H1 (cell line): ENCODE measurements around the gene ADCY6. TPM values are rescaled to one million over a fixed set of nuclear protein-coding genes. Genes with fewer than 3 reads are reported as not detected.

Source experiments
- CTCF ChIA-PET: fragments of 300-600 bp; sonication (Branson Sonifier 250); formaldehyde crosslinking; loops from one replicate; lab custom pipeline; 2021; ENCODE audit not compliant: partially characterized antibody; lab: Charles Lee
- POLR2A ChIA-PET: fragments of 300-600 bp; sonication (Branson Sonifier 250); formaldehyde crosslinking; loops from one replicate; lab custom pipeline; 2021; ENCODE audit warnings: inconsistent platforms; ENCODE audit not compliant: partially characterized antibody; lab: Charles Lee
- DNase-seq, 2 experiments: peaks; one replicate each; pipeline versions ENCODE4 v3.0.0 to v3.0.0-alpha.2; 2010 to 2022; ENCODE audit warnings: low spot score in 2 of 2, low read depth in 1 of 2, mixed read lengths in 1 of 2
- FAIRE-seq: peaks from 2 replicates; lab custom pipeline; 2011; peaks lifted over from hg19 to GRCh38; lab: Jason Lieb, UNC
- H2AFZ ChIP-seq: 2 replicates; pipeline ENCODE4 v1.8.1; 2012; ENCODE audit warnings: low read length, inconsistent platforms
- H2AK5ac ChIP-seq: 2 replicates; pipeline ENCODE4 v1.6.1; 2013; ENCODE audit warnings: low read depth, low read length
- H2BK120ac ChIP-seq: replicated peaks from 2 replicates; pipeline ENCODE3; 2013; ENCODE audit warnings: low read depth, low read length, inconsistent platforms
- H2BK12ac ChIP-seq: 2 replicates; pipeline ENCODE4 v1.6.1; 2013; ENCODE audit warnings: low read depth, low read length
- H2BK15ac ChIP-seq: 2 replicates; pipeline ENCODE4 v1.6.1; 2013; ENCODE audit warnings: low read length
- H2BK20ac ChIP-seq: 2 replicates; pipeline ENCODE4 v1.6.1; 2013; ENCODE audit warnings: low read length
- H2BK5ac ChIP-seq: 2 replicates; pipeline ENCODE4 v1.6.1; 2013; ENCODE audit warnings: low read depth, low read length
- H3K14ac ChIP-seq: 2 replicates; pipeline ENCODE4 v1.6.1; 2013; ENCODE audit warnings: inconsistent platforms; ENCODE audit not compliant: insufficient read length
- H3K18ac ChIP-seq: 2 replicates; pipeline ENCODE4 v1.6.1; 2013; ENCODE audit warnings: low read length; ENCODE audit errors: extremely low read depth
- H3K23ac ChIP-seq: 2 replicates; pipeline ENCODE4 v1.6.1; 2013; ENCODE audit warnings: inconsistent platforms; ENCODE audit not compliant: insufficient read length
- H3K23me2 ChIP-seq: 2 replicates; pipeline ENCODE4 v1.6.1; 2013; ENCODE audit warnings: low read depth, low read length
- H3K27ac ChIP-seq: 2 replicates; pipeline ENCODE4 v1.6.1; 2011; ENCODE audit warnings: low read depth, low read length, inconsistent platforms
- H3K27me3 ChIP-seq, 4 experiments: replicated peaks in 1 of 4; 1 replicate in 1 of 4; 2 replicates in 3 of 4; pipeline versions ENCODE4 v1.6.1 to v1.8.1; 2011 to 2013; ENCODE audit warnings: low read length in 3 of 4, mild to moderate bottlenecking in 3 of 4, inconsistent platforms in 2 of 4, mixed read lengths in 2 of 4, moderate library complexity in 1 of 4; ENCODE audit not compliant: control insufficient read depth in 3 of 4, insufficient read depth in 3 of 4; ENCODE audit errors: extremely low read depth in 1 of 4
- H3K36me3 ChIP-seq, 4 experiments: 2 replicates each; pipeline versions ENCODE4 v1.6.1 to v1.8.1; 2011 to 2013; ENCODE audit warnings: mild to moderate bottlenecking in 4 of 4, low read length in 3 of 4, moderate library complexity in 2 of 4, control low read depth in 1 of 4, inconsistent platforms in 1 of 4; ENCODE audit not compliant: insufficient read depth in 4 of 4, control insufficient read depth in 2 of 4
- H3K4ac ChIP-seq: replicated peaks from 2 replicates; pipeline ENCODE3; 2013; ENCODE audit warnings: low read length, low read depth, mixed read lengths, inconsistent platforms; ENCODE audit not compliant: insufficient read length
- H3K4me1 ChIP-seq, 4 experiments: replicated peaks in 1 of 4; 1 replicate in 1 of 4; 2 replicates in 3 of 4; pipeline versions ENCODE4 v1.6.1 to v1.8.1; 2011 to 2013; ENCODE audit warnings: low read length in 3 of 4, inconsistent platforms in 2 of 4, mixed read lengths in 1 of 4; ENCODE audit not compliant: insufficient read depth in 4 of 4, control insufficient read depth in 3 of 4
- H3K4me2 ChIP-seq, 2 experiments: 2 replicates each; pipeline versions ENCODE4 v1.6.1 to v1.8.1; 2011 to 2013; ENCODE audit warnings: low read depth in 2 of 2, low read length in 2 of 2, control low read depth in 1 of 2, inconsistent platforms in 1 of 2, mild to moderate bottlenecking in 1 of 2; ENCODE audit not compliant: insufficient read depth in 1 of 2
- H3K4me3 ChIP-seq, 4 experiments: fragments of 200-600, 300-600 bp in 1 of 4; sonication (generic), shearing (Covaris generic), sonication (Bioruptor Twin) in 1 of 4; 2 replicates each; pipeline versions ENCODE4 v1.5.1 to v1.8.1; 2011 to 2016; ENCODE audit warnings: low read length in 4 of 4, low read depth in 3 of 4, control low read depth in 2 of 4, inconsistent platforms in 2 of 4, mild to moderate bottlenecking in 2 of 4, mixed read lengths in 1 of 4, moderate library complexity in 1 of 4; ENCODE audit not compliant: insufficient read depth in 2 of 4; ENCODE audit errors: extremely low read depth in 1 of 4
- H3K56ac ChIP-seq: replicated peaks from 2 replicates; pipeline ENCODE3; 2013; ENCODE audit warnings: low read depth, mild to moderate bottlenecking, mixed read lengths, low read length, inconsistent platforms; ENCODE audit not compliant: insufficient read length
- H3K79me1 ChIP-seq: 2 replicates; pipeline ENCODE4 v1.6.1; 2013; ENCODE audit warnings: low read depth, low read length, control low read depth
- H3K79me2 ChIP-seq, 2 experiments: 2 replicates each; pipeline versions ENCODE4 v1.6.1 to v1.8.1; 2012 to 2013; ENCODE audit warnings: low read length in 2 of 2, mild to moderate bottlenecking in 2 of 2, inconsistent platforms in 1 of 2; ENCODE audit not compliant: insufficient read depth in 2 of 2, control insufficient read depth in 1 of 2
- H3K9ac ChIP-seq, 4 experiments: replicated peaks in 1 of 4; 1 replicate in 1 of 4; 2 replicates in 3 of 4; pipeline versions ENCODE4 v1.6.1 to v1.8.1; 2011 to 2013; ENCODE audit warnings: low read depth in 3 of 4, low read length in 3 of 4, control low read depth in 2 of 4, mild to moderate bottlenecking in 2 of 4, moderate library complexity in 2 of 4, inconsistent platforms in 1 of 4; ENCODE audit errors: extremely low read depth in 1 of 4
- H3K9me3 ChIP-seq, 2 experiments: 2 replicates each; pipeline versions ENCODE4 v1.6.1 to v1.8.1; 2012 to 2013; ENCODE audit warnings: mild to moderate bottlenecking in 2 of 2, moderate library complexity in 2 of 2, control low read depth in 1 of 2, inconsistent platforms in 1 of 2, low read depth in 1 of 2, low read length in 1 of 2, mixed read lengths in 1 of 2; ENCODE audit not compliant: insufficient read depth in 2 of 2
- H4K20me1 ChIP-seq, 2 experiments: replicated peaks in 1 of 2; 2 replicates each; pipeline versions ENCODE3 to v1.8.1; 2011 to 2013; ENCODE audit warnings: inconsistent platforms in 2 of 2, low read length in 2 of 2, mild to moderate bottlenecking in 1 of 2; ENCODE audit not compliant: insufficient read depth in 2 of 2, control insufficient read depth in 1 of 2
- H4K5ac ChIP-seq: 2 replicates; pipeline ENCODE4 v1.6.1; 2013; ENCODE audit warnings: low read length, low read depth, mixed read lengths, inconsistent platforms; ENCODE audit not compliant: insufficient read length
- H4K8ac ChIP-seq: 2 replicates; pipeline ENCODE4 v1.8.0; 2013; ENCODE audit warnings: mild to moderate bottlenecking, moderate library complexity, low read length, inconsistent platforms; ENCODE audit not compliant: insufficient read depth; ENCODE audit errors: extremely low read depth
- H4K91ac ChIP-seq: replicated peaks from 2 replicates; pipeline ENCODE3; 2013; ENCODE audit warnings: low read length, mixed read lengths, inconsistent platforms; ENCODE audit not compliant: insufficient read length
- RFX5 ChIP-seq: IDR thresholded peaks from 2 replicates; pipeline ENCODE4 v1.6.1; 2011; ENCODE audit warnings: low read depth, low read length, improper control_type of control experiment, borderline replicate concordance
- WGBS, 2 experiments: shearing (Covaris generic) in 1 of 2; methylation state at CpG; one replicate each; pipeline versions ENCODE4 v1.1.6 to v1.1.7; 2013 to 2015; ENCODE audit warnings: low lambda C conversion rate in 2 of 2, mixed read lengths in 2 of 2, inconsistent platforms in 1 of 2, low coverage in 1 of 2, missing lambda C conversion rate in 1 of 2; ENCODE audit not compliant: insufficient replicate concordance in 2 of 2, insufficient coverage in 1 of 2, insufficient read length in 1 of 2; ENCODE audit errors: extremely low coverage in 1 of 2, missing lambda C conversion rate in 1 of 2; 5-methylcytosine and 5-hydroxymethylcytosine counted together
- polyA plus RNA-seq, 7 experiments: library from polyadenylated mRNA; depleted of rRNA in 3 of 7; stranded (reverse) in 5 of 7; unstranded in 2 of 7; fragments of >200 nt in 5 of 7; fragments of 200-250 nt in 2 of 7; gene quantifications; 1 replicate in 5 of 7; 2 replicates in 1 of 7; 4 replicates in 1 of 7; pipeline versions ENCODE4 v1.2.1 to v1.2.3, GENCODE V29; 2011 to 2013; ENCODE audit warnings: missing spikeins in 2 of 7, mixed read lengths in 2 of 7
- total RNA-seq: library from RNA; stranded (reverse); fragmentation: NEBNext Ultra II Directional; extraction: Animal tissue kit (Norgen Biotek cat#: 25700); gene quantifications from 2 replicates; pipeline ENCODE4 v1.2.1, GENCODE V29; 2021

Gene ADCY6
- total and polyA plus RNA-seq, 2 of the 8 experiments (the other 6 are each of a cell fraction or from before 2014, with no cell fraction given) = 11.7 to 17.5 TPM

DNA sequence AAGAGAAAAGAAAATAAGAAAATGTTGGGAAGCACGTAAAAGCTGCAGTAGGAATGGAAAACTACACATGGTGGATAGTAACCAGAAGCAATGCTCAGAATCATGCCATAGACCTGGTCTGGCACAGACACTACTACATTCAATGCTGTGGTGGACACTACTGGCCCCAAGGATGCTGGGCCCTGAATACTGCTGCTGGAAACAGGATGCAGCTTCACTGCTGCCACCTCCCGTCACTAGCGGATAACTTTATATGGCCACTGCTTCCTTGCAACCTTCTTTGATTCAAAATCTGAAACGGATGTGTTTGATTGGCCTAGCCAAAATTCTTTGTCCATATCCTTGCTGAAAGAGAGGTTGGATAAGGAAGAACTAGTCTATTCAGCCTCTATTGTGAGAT, 30.7 kb downstream of the ADCY6 start:
- Histone ChIP-seq H4K91ac (no peak overlapping the region), H4K5ac (no peak overlapping the region), H2BK120ac (no peak overlapping the region), H3K4me3 (no peak overlapping the region), H3K79me1 (no peaks in the 10 kb centered on the region), H3K4ac (no peak overlapping the region), H3K4me2 (no peak overlapping the region), H3K9ac (no peak overlapping the region), H2AK5ac (no peak overlapping the region), H3K36me3 (no peaks in the 10 kb centered on the region), H3K9me3 (no peaks in the 10 kb centered on the region), H3K14ac (no peak overlapping the region), H2BK12ac (no peak overlapping the region), H3K27me3 (no peaks in the 10 kb centered on the region), H2BK20ac (no peak overlapping the region; the same call in 1 of the 2 replicates), H3K23me2 (no peaks in the 10 kb centered on the region), H3K23ac (no peak overlapping the region), H3K56ac (no peak overlapping the region), H3K79me2 (no peaks in the 10 kb centered on the region), H3K27ac (no peak overlapping the region), H2AFZ (no peak overlapping the region), H3K4me1 (no peaks in the 10 kb centered on the region), H4K8ac (no peak overlapping the region), H3K18ac (no peak overlapping the region), H4K20me1 (no peaks in the 10 kb centered on the region), H2BK5ac (no peak overlapping the region), H2BK15ac (no peak overlapping the region)
- no peak for FAIRE-seq
- ChIA-PET POLR2A (no interaction called here), CTCF (interaction anchor here (0.8 to 7.6 kb wide), 6 partner anchors 17 to 53 kb away, joined by 3 to 69 read pairs (median 6); partner anchors contain the start of gene ADCY6)
- no peak for TF ChIP-seq RFX5
- DNase-seq = no peak
- 87% methylated on average over 4 of the region's 4 CpGs; no CpG with 5 or more reads in 1 of the 2 experiments for WGBS, 2 experiments
